GM23248 (cell line): Measurements from ENCODE around the gene CSMD2. TPM values are rescaled to one million over a fixed set of nuclear protein-coding genes. Genes with fewer than 3 reads are reported as not detected.

Experiments used
- DNase-seq: peaks from one replicate; pipeline ENCODE4 v3.0.0-alpha.2; 2015
- H2AFZ ChIP-seq: fragments of 200-600 bp; sonication (generic); 2 replicates; pipeline ENCODE4 v1.6.1; 2016; ENCODE audit warnings: antibody characterized with exemption
- H3F3A ChIP-seq: fragments of 200-600 bp; sonication (generic); 2 replicates; pipeline ENCODE4 v1.6.1; 2016; ENCODE audit warnings: mild to moderate bottlenecking, antibody characterized with exemption, mixed run types; ENCODE audit not compliant: insufficient read depth
- H3K27ac ChIP-seq: fragments of 200-600 bp; sonication (generic); 2 replicates; pipeline ENCODE4 v1.5.1; 2016; ENCODE audit warnings: mild to moderate bottlenecking
- H3K27me3 ChIP-seq: fragments of 200-600 bp; sonication (generic); replicated peaks from 2 replicates; pipeline ENCODE4 v1.6.1; 2016; ENCODE audit warnings: mild to moderate bottlenecking; ENCODE audit not compliant: insufficient read depth
- H3K36me3 ChIP-seq: fragments of 200-600 bp; sonication (generic); 2 replicates; pipeline ENCODE4 v1.6.1; 2016; ENCODE audit warnings: low read depth, mild to moderate bottlenecking
- H3K4me1 ChIP-seq: fragments of 200-600 bp; sonication (generic); 2 replicates; pipeline ENCODE4 v1.6.1; 2016; ENCODE audit warnings: mild to moderate bottlenecking; ENCODE audit not compliant: insufficient read depth
- H3K4me2 ChIP-seq: fragments of 200-600 bp; sonication (generic); one replicate; pipeline ENCODE4 v1.6.1; 2016; ENCODE audit warnings: mild to moderate bottlenecking; ENCODE audit not compliant: unreplicated experiment
- H3K4me3 ChIP-seq: fragments of 200-600 bp; sonication (generic); 2 replicates; pipeline ENCODE4 v1.5.1; 2016; ENCODE audit warnings: mild to moderate bottlenecking
- H3K79me2 ChIP-seq: fragments of 200-600 bp; sonication (generic); 2 replicates; pipeline ENCODE4 v1.6.1; 2016; ENCODE audit warnings: mild to moderate bottlenecking; ENCODE audit not compliant: insufficient read depth
- H3K9ac ChIP-seq: fragments of 200-600 bp; sonication (generic); 2 replicates; pipeline ENCODE4 v1.6.1; 2016; ENCODE audit warnings: mild to moderate bottlenecking
- H3K9me2 ChIP-seq: fragments of 200-600 bp; sonication (generic); 2 replicates; pipeline ENCODE4 v1.6.1; 2016; ENCODE audit warnings: mixed run types, mild to moderate bottlenecking, moderate library complexity; ENCODE audit not compliant: insufficient read depth
- H3K9me3 ChIP-seq: fragments of 200-600 bp; sonication (generic); one replicate; pipeline ENCODE4 v1.6.1; 2017; ENCODE audit warnings: low read depth
- H4K20me1 ChIP-seq: fragments of 200-600 bp; sonication (generic); 2 replicates; pipeline ENCODE4 v1.6.0; 2016; ENCODE audit not compliant: insufficient read depth
- EZH2 ChIP-seq: fragments of 200-600 bp; sonication (generic); IDR thresholded peaks from 2 replicates; pipeline ENCODE4 v1.6.1; 2018; ENCODE audit warnings: antibody characterized with exemption, mild to moderate bottlenecking; ENCODE audit not compliant: insufficient read depth, poor library complexity, severe bottlenecking
- EZH2phosphoT487 ChIP-seq: fragments of 200-600 bp; sonication (generic); IDR thresholded peaks from 2 replicates; pipeline ENCODE4 v1.6.1; 2018; ENCODE audit warnings: antibody characterized with exemption, moderate library complexity, mild to moderate bottlenecking, low read depth; ENCODE audit not compliant: insufficient read depth
- WGBS, 2 experiments: methylation state at CpG; one replicate each; pipeline ENCODE4 v1.1.6; 2015 to 2017; ENCODE audit warnings: low lambda C conversion rate in 2 of 2, low coverage in 1 of 2; ENCODE audit errors: missing lambda C conversion rate in 2 of 2; 5-methylcytosine and 5-hydroxymethylcytosine counted together
- in situ Hi-C: fragments of 300-500 bp; cut with MboI; formaldehyde crosslinking; loops from 2 replicates; pipeline ENCODE4 v1.15.0; 2020
- polyA plus RNA-seq: library from polyadenylated mRNA; unstranded; fragments of >200 nt; fragmentation: Nextera tagmentation; extraction: Ambion mirVana; gene quantifications from 2 replicates; pipeline ENCODE4 v1.2.1, GENCODE V29; 2016
- total RNA-seq: library from RNA; depleted of rRNA; stranded (reverse); fragments of >200 nt; shearing (Covaris generic); gene quantifications from 2 replicates; pipeline ENCODE4 v1.2.3, GENCODE V29; 2014

The CSMD2 gene
- total and polyA plus RNA-seq, 2 experiments from 2014 or later = 4.5 to 7.1 TPM

DNA sequence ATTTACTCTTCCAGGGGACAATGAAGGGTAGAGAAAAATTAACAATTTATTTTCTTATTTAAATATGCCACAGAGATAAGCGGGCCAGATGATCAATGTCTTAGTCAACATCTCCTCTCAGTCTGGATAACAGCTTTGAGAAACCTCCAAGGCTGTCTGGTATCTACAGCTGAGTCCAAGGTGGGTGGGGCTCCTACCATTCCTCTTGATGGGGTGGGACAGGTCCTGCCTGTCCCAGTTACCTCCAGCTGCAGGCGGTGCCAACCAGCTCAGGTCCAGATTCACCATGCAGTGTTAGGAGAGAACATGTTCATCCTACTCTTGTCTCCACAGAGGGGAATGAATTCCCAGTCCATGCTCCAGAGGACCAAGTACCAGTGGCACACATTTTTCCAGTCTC, 21.1 kb downstream of the CSMD2 start:
- Histone ChIP-seq H3K9ac (no peak overlapping the region), H3F3A (no peaks in the 10 kb centered on the region), H2AFZ (no peak overlapping the region), H3K79me2 (peaks cover 95% of the 10 kb centered on the region), H3K4me1 (no peaks in the 10 kb centered on the region), H3K36me3 (no peaks in the 10 kb centered on the region), H3K9me2 (no peaks in the 10 kb centered on the region), H3K27ac (no peak overlapping the region), H4K20me1 (no peaks in the 10 kb centered on the region), H3K4me3 (no peak overlapping the region), H3K27me3 (no peaks in the 10 kb centered on the region), H3K9me3 (no peaks in the 10 kb centered on the region), H3K4me2 (no peak overlapping the region)
- no peak for TF ChIP-seq EZH2phosphoT487
- TF ChIP-seq EZH2 = no peak
- DNase-seq = no peak
- 90 to 93% methylated on average over 2 of the region's 2 CpGs for WGBS, 2 experiments
- in situ Hi-C loops = no loop called here

- H3K79me2 ChIP-seq = peaks cover 97% of the 10 kb centered on the region
Measured at GRCh38 chr1:34140011-34140676, 24.9 kb downstream of the CSMD2 start.

DNA sequence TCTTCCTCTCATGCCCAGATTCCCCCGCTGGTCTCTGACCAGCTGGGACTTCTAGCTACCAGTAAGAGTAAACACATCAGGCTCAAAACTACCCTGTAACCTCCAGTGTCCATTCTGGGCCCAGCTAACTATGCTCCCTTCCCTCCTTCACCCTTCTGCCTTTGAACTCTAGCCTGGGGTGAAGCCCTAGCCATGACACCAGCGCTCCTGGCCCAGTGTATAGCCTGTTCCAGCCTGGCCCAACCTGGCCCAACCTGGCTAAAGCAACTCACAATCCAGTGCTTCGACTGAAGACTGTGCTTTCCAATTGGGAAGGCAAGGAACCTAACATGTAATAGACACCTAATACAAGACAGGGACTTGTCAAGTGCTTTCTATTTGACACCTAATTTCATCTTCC, 27.6 kb downstream of the CSMD2 start:
- H3K9me3 ChIP-seq = no peaks in the 10 kb centered on the region
- peaks cover 7% of the 10 kb centered on the region; the same call in 1 of the 2 replicates for H3K4me1 ChIP-seq
- in situ Hi-C loops = no loop called here
- H3K79me2 ChIP-seq = peaks cover 94% of the 10 kb centered on the region
- TF ChIP-seq EZH2 (no peak), EZH2phosphoT487 (no peak)
- H3F3A ChIP-seq = peaks cover 12% of the 10 kb centered on the region; the same call in 1 of the 2 replicates
- no peaks in the 10 kb centered on the region; the same call in 1 of the 2 replicates for H4K20me1 ChIP-seq
- no peaks in the 10 kb centered on the region for H3K36me3 ChIP-seq
- DNase-seq = no peak
- no peak overlapping the region for H3K27ac ChIP-seq
- 98 to 99% methylated on average over 3 of the region's 3 CpGs for WGBS, 2 experiments
- H3K9ac ChIP-seq = no peak overlapping the region
- H3K4me2 ChIP-seq = no peak overlapping the region
- H3K27me3 ChIP-seq = no peaks in the 10 kb centered on the region
- no peak overlapping the region for H2AFZ ChIP-seq
- no peaks in the 10 kb centered on the region for H3K9me2 ChIP-seq
- no peak overlapping the region for H3K4me3 ChIP-seq

More at GRCh38 chr1:34140011-34140676, 24.9 kb downstream of the CSMD2 start:
- 0 out of 2 replicates have a peak, but pooled peaks cover 1% of the 10 kb centered on the region for H3F3A ChIP-seq
- H3K9me3 ChIP-seq = no peaks in the 10 kb centered on the region
- no peaks in the 10 kb centered on the region for H3K36me3 ChIP-seq
- H4K20me1 ChIP-seq = no peaks in the 10 kb centered on the region; the same call in 1 of the 2 replicates
- no peak overlapping the region for H3K4me2 ChIP-seq
- no peak overlapping the region for H3K4me3 ChIP-seq
- TF ChIP-seq EZH2phosphoT487 = no peak
- TF ChIP-seq EZH2 = no peak
- DNase-seq = no peak
- in situ Hi-C loops = no loop called here
- WGBS, 2 experiments = 71 to 74% methylated on average over 7 of the region's 7 CpGs
- H3K9me2 ChIP-seq = no peaks in the 10 kb centered on the region
- H3K9ac ChIP-seq = no peak overlapping the region
- H2AFZ ChIP-seq = no peak overlapping the region
- H3K4me1 ChIP-seq = no peaks in the 10 kb centered on the region
- no peak overlapping the region for H3K27ac ChIP-seq
- H3K27me3 ChIP-seq = no peaks in the 10 kb centered on the region

GRCh38 chr1:34132161-34132420, 32.9 kb downstream of the CSMD2 start:
- H3K36me3 ChIP-seq = no peaks in the 10 kb centered on the region
- no peak overlapping the region for H3K4me2 ChIP-seq
- no peaks in the 10 kb centered on the region for H3K9me2 ChIP-seq
- no peak overlapping the region for H2AFZ ChIP-seq
- TF ChIP-seq EZH2 (no peak), EZH2phosphoT487 (no peak)
- peaks cover 67% of the 10 kb centered on the region for H3K79me2 ChIP-seq
- in situ Hi-C loops = no loop called here
- no peak overlapping the region for H3K4me3 ChIP-seq
- no peaks in the 10 kb centered on the region for H3K9me3 ChIP-seq
- H3F3A ChIP-seq = peaks cover 12% of the 10 kb centered on the region; the same call in 1 of the 2 replicates
- 91 to 98% methylated on average over 4 of the region's 4 CpGs for WGBS, 2 experiments
- H3K9ac ChIP-seq = no peak overlapping the region
- no peaks in the 10 kb centered on the region; the same call in 1 of the 2 replicates for H4K20me1 ChIP-seq
- peaks cover 10% of the 10 kb centered on the region for H3K4me1 ChIP-seq
- H3K27ac ChIP-seq = no peak overlapping the region
- H3K27me3 ChIP-seq = no peaks in the 10 kb centered on the region
- no peak for DNase-seq
